Measurements from ENCODE around the gene HLX. TPM values are rescaled to one million over a fixed set of nuclear protein-coding genes. Genes with fewer than 3 reads are reported as not detected.

Gene HLX
- total RNA-seq, 1 donor from 2014 or later = not detected

GRCh38 chr1:220918285-220918951 lies 39.2 kb downstream of the HLX start:
- TF ChIP-seq, protein P1, sequence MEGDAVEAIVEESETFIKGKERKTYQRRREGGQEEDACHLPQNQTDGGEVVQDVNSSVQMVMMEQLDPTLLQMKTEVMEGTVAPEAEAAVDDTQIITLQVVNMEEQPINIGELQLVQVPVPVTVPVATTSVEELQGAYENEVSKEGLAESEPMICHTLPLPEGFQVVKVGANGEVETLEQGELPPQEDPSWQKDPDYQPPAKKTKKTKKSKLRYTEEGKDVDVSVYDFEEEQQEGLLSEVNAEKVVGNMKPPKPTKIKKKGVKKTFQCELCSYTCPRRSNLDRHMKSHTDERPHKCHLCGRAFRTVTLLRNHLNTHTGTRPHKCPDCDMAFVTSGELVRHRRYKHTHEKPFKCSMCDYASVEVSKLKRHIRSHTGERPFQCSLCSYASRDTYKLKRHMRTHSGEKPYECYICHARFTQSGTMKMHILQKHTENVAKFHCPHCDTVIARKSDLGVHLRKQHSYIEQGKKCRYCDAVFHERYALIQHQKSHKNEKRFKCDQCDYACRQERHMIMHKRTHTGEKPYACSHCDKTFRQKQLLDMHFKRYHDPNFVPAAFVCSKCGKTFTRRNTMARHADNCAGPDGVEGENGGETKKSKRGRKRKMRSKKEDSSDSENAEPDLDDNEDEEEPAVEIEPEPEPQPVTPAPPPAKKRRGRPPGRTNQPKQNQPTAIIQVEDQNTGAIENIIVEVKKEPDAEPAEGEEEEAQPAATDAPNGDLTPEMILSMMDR (IDR thresholded peaks at IDR 0.05) = no peak
- TF ChIP-seq EZH2phosphoT487 (IDR thresholded peaks at IDR 0.05) = no peak
- no peak for TF ChIP-seq EZH2 (IDR thresholded peaks at IDR 0.05)
- no peak overlapping the region for H3K27ac ChIP-seq
- H3F3A ChIP-seq (ENCODE audit: low read depth) = no peaks in the 10 kb centered on the region
- H3K9me3 Mint-ChIP-seq = no peaks in the 10 kb centered on the region
- no peak overlapping the region for H3K4me2 ChIP-seq
- H3K4me1 Mint-ChIP-seq = no peaks in the 10 kb centered on the region
- H3K9ac ChIP-seq = no peak overlapping the region
- H3K4me3 Mint-ChIP-seq = no peak overlapping the region
- H3K27ac Mint-ChIP-seq = no peak overlapping the region
- H3K27me3 ChIP-seq = no peaks in the 10 kb centered on the region
- DNase-seq (ENCODE audit: low spot score) = no peak
- H3K36me3 Mint-ChIP-seq = no peaks in the 10 kb centered on the region
- no peaks in the 10 kb centered on the region for H3K79me2 ChIP-seq (ENCODE audit: low read depth)
- peaks cover 25% of the 10 kb centered on the region for H3K4me1 ChIP-seq
- H3K9me3 ChIP-seq (ENCODE audit: low read depth) = no peaks in the 10 kb centered on the region
- H2AFZ ChIP-seq (replicated peaks) = no peak overlapping the region
- H3K36me3 ChIP-seq = no peaks in the 10 kb centered on the region
- H4K20me1 ChIP-seq (ENCODE audit: low read depth) = no peaks in the 10 kb centered on the region
- H3K4me3 ChIP-seq = no peak overlapping the region
- peaks cover 2% of the 10 kb centered on the region for H3K27me3 Mint-ChIP-seq (ENCODE audit: insufficient read depth, low read depth)

DNA sequence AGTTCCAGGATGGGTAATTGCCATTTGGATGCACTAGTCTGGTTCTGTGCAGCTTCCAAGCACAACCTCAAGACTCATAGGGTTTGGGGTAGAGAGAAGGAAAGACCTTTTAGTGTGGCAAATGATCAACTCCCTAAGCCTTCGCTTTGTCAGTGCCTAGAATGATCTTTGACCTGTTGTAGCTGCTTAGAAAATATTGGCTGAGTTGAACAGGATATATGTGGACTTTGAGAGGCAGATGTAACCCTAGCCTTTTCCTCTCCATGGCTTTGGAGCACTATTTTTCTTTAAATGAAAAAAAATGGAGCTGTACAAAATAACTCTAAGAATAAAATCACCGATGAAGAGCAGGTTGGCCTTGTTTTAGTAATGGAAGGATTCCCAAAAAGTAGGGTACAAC lies 41.7 kb downstream of the HLX start:
- Histone ChIP-seq H3K9ac (no peak overlapping the region), H3K4me3 (no peak overlapping the region), H3K79me2 (ENCODE audit: low read depth) (no peaks in the 10 kb centered on the region), H3K27me3 (no peaks in the 10 kb centered on the region), H3F3A (ENCODE audit: low read depth) (no peaks in the 10 kb centered on the region), H4K20me1 (ENCODE audit: low read depth) (no peaks in the 10 kb centered on the region), H3K4me2 (no peak overlapping the region), H3K4me1 (peaks cover 25% of the 10 kb centered on the region), H3K27ac (no peak overlapping the region), H3K36me3 (no peaks in the 10 kb centered on the region), H2AFZ (replicated peaks) (no peak overlapping the region), H3K9me3 (ENCODE audit: low read depth) (no peaks in the 10 kb centered on the region)
- H3K4me3 Mint-ChIP-seq = no peak overlapping the region
- H3K27ac Mint-ChIP-seq = no peak overlapping the region
- DNase-seq (ENCODE audit: low spot score) = no peak
- H3K4me1 Mint-ChIP-seq = no peaks in the 10 kb centered on the region
- H3K9me3 Mint-ChIP-seq = no peaks in the 10 kb centered on the region
- H3K36me3 Mint-ChIP-seq = no peaks in the 10 kb centered on the region
- TF ChIP-seq, protein P1 (IDR thresholded peaks at IDR 0.05) = no peak
- TF ChIP-seq EZH2 (IDR thresholded peaks at IDR 0.05) (no peak), EZH2phosphoT487 (IDR thresholded peaks at IDR 0.05) (no peak)
- no peaks in the 10 kb centered on the region for H3K27me3 Mint-ChIP-seq (ENCODE audit: insufficient read depth, low read depth)

- TF ChIP-seq EZH2phosphoT487 (IDR thresholded peaks at IDR 0.05) = no peak
- TF ChIP-seq EZH2 (IDR thresholded peaks at IDR 0.05) = no peak
- TF ChIP-seq, protein P1 (IDR thresholded peaks at IDR 0.05) = no peak
- no peak overlapping the region for H3K27ac ChIP-seq
- H3K27ac Mint-ChIP-seq = no peak overlapping the region
- no peaks in the 10 kb centered on the region for H3K4me1 Mint-ChIP-seq
- no peak overlapping the region for H3K9ac ChIP-seq
- no peaks in the 10 kb centered on the region for H3K9me3 Mint-ChIP-seq
- H3K36me3 Mint-ChIP-seq = no peaks in the 10 kb centered on the region
- peaks cover 25% of the 10 kb centered on the region for H3K4me1 ChIP-seq
- H3K27me3 Mint-ChIP-seq (ENCODE audit: insufficient read depth, low read depth) = no peaks in the 10 kb centered on the region
- no peak overlapping the region for H3K4me3 Mint-ChIP-seq
- no peak overlapping the region for H3K4me2 ChIP-seq
- no peaks in the 10 kb centered on the region for H3F3A ChIP-seq (ENCODE audit: low read depth)
- H3K9me3 ChIP-seq (ENCODE audit: low read depth) = no peaks in the 10 kb centered on the region
- H3K36me3 ChIP-seq = no peaks in the 10 kb centered on the region
- DNase-seq (ENCODE audit: low spot score) = no peak
- no peak overlapping the region for H3K4me3 ChIP-seq
- no peaks in the 10 kb centered on the region for H3K27me3 ChIP-seq
- H4K20me1 ChIP-seq (ENCODE audit: low read depth) = no peaks in the 10 kb centered on the region
- no peaks in the 10 kb centered on the region for H3K79me2 ChIP-seq (ENCODE audit: low read depth)
- H2AFZ ChIP-seq (replicated peaks) = no peak overlapping the region
Measured at GRCh38 chr1:220921498-220921897, 42.3 kb downstream of the HLX start.

Measured in neural progenitor cell (in vitro differentiated cells).